Retinal pigment epithelial cell (primary cell): ENCODE data around the gene GLDN.
A peak's percentile ranks its signal among the peaks of the same experiment; 100 is the strongest.

Source experiments
- DNase-seq: peaks from one replicate; pipeline ENCODE4 v3.0.0-alpha.2; 2010; ENCODE audit warnings: low read depth
- H3K4me3 ChIP-seq: 2 replicates; pipeline ENCODE4 v1.5.1; 2011; ENCODE audit warnings: mild to moderate bottlenecking, low read length, control low read depth, moderate library complexity
- CTCF ChIP-seq: conservative IDR thresholded peaks from 2 replicates; pipeline ENCODE4 v1.5.1; 2011; ENCODE audit warnings: low read depth, low read length, control low read depth, inconsistent platforms

The GLDN gene

DNA sequence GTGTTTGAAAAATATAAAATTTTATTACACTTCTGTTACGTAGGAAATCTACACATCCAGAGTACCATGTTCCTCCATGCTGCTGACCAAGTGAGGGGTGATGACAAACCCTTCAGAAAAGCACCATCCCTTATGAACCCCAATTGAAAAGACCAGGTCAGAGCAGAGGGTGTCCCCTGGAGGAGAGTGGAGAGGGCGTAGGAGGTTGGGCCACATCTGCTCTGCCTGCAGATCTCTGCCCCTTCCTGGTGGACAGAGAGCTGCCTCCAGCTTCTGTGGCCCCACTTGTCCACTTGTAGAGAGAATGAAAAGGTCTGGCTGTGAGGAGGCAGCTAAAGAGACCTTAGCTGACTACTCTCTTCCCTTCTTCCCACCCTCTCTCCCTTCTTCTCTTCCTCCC lies 55.5 kb downstream of the GLDN start:
- H3K4me3 ChIP-seq: no peak overlapping the region
- no peak for TF ChIP-seq CTCF
- DNase-seq: no peak

DNA sequence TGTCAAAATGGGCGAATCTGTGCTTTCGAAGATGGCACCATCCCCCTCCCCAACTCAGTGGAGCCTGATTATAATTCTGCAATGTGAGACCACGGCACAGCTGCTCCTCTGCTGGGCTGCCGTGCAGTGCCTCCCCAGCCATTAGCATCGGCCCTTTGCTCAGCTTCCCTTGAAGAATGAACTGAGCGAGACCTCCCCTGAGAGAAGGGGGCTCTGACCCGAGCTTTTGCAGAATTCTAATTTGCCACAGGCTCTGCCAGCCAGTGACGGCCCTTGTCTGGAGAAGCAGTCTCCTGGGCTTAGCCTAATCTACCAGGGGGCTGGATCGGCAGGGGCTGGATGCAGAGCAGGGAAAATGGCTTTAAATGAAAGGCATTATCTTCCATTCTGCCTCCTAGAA lies 57.2 kb downstream of the GLDN start:
- no peak for TF ChIP-seq CTCF
- H3K4me3 ChIP-seq: no peak overlapping the region
- DNase-seq: no peak

GRCh38 chr15:51401051-51401780 lies 59.8 kb downstream of the GLDN start:
- no peak overlapping the region for H3K4me3 ChIP-seq
- no peak for DNase-seq
- TF ChIP-seq CTCF: no peak

DNA sequence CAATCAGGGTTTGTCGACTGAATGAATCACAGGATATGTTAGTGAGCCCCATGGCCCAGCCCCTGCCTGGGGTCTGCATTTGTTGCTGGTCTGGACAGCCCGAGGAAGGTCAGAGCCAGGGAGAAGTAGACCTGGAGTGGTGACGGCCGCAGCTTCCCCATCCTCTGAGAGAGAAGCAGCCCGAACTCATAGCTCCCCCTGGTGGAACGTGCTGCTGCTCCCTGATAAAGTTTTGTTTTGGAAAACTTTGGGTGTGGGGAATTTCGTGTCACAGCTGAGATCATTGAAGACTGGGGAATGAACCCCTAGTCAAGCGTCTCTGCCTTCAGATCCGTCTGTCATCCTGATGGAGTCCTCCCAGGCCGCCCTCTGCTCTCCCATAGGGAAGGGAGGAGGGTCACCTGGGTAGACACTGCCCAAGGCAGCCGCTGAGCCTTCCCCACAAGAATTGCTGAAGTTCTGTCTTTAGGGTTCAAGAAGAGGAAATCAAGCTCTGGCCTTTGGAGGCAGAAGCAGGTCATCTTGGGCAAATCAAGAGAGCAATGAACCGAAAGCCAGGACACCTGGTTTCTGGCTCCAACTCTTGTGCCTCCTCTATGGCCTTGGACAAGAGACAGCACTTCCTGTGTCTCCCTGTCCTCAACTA lies 60.5 kb downstream of the GLDN start:
- peak; percentile 75 for TF ChIP-seq CTCF
- DNase-seq: no peak
- H3K4me3 ChIP-seq: no peak overlapping the region

- peak; percentile 76 for TF ChIP-seq CTCF
- DNase-seq: no peak
- no peak overlapping the region for H3K4me3 ChIP-seq
These were observed 61.8 kb downstream of the GLDN start for GRCh38 chr15:51403072-51403878.

GRCh38 chr15:51403946-51404695 lies 62.7 kb downstream of the GLDN start:
- DNase-seq: no peak
- no peak overlapping the region for H3K4me3 ChIP-seq
- TF ChIP-seq CTCF: no peak
